ENCODE results near the gene NNMT.
"Not testable (repeated sequence)": the region's sequence is repeated elsewhere in the genome, so short reads cannot be mapped to it uniquely, and the experiment has no call there.

NNMT gene

DNA sequence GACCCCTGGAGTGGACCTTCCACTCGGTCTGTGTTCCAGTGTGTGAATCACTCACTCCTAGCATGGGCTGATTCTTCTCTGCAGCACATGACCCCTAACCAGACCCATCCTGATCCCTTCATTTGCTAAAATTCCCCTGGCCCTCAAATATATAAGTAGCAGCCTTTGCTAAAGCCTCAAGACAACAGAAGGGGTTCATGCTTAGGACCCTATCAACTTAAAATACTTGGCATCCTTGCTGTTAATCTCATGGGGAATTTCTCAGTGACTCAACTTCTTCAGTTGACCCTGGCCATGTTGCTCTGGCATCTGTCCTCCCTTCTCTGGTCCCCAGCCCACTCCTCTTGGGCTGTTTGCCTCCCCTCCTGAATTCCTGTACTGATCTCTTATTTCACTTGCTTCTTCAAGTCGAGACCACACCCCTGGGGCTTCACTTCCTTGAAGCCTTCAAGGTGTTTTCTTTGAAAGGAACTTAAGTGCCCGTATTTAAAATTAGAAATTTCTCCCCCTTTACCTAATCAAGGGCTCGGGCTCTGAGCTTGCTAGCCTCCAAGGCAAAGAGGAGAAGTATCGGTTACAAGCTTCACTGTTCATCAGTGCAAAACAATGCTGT, 23.6 kb downstream of the NNMT start:
- Histone ChIP-seq H3K36me3 (ENCODE audit: insufficient read depth, low read length) (no peaks in the 10 kb centered on the region), H3K4me1 (ENCODE audit: insufficient read depth, low read length) (peaks cover 36% of the 10 kb centered on the region), H3K9me3 (ENCODE audit: control insufficient read depth, insufficient read depth, low read length) (no peaks in the 10 kb centered on the region), H3K9ac (ENCODE audit: low read depth, low read length) (no peak overlapping the region)

GRCh38 chr11:114321621-114322257, 25.5 kb downstream of the NNMT start:
- Histone ChIP-seq H3K9ac (ENCODE audit: low read depth, low read length) (no peak overlapping the region), H3K4me1 (ENCODE audit: insufficient read depth, low read length) (peaks cover 24% of the 10 kb centered on the region), H3K36me3 (ENCODE audit: insufficient read depth, low read length) (no peaks in the 10 kb centered on the region), H3K9me3 (ENCODE audit: control insufficient read depth, insufficient read depth, low read length) (no peaks in the 10 kb centered on the region)

- Histone ChIP-seq H3K36me3 (ENCODE audit: insufficient read depth, low read length) (no peaks in the 10 kb centered on the region), H3K4me1 (ENCODE audit: insufficient read depth, low read length) (peaks cover 19% of the 10 kb centered on the region), H3K9ac (ENCODE audit: low read depth, low read length) (no peak overlapping the region), H3K9me3 (ENCODE audit: control insufficient read depth, insufficient read depth, low read length) (no peaks in the 10 kb centered on the region)
Observed at GRCh38 chr11:114322934-114323333, 26.7 kb downstream of the NNMT start.

DNA sequence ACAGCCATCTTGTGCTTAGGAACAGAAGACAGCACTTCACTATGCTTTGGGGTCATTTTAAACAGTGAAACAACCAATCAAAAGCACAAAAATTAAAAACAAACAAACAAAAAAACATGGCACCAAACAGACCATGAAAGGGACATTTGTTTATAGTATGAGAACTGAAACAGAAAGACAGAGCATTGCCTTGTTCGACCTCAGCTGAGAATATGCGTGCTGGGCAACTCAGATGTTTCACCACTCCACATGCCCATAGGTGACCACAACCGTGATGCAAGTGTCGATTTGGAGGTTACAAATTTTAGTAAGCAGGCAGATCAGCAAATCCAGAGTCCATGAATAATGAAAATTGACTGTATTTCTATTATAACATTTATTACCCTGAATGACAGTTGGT, 30.0 kb downstream of the NNMT start:
- Histone ChIP-seq H3K9ac (ENCODE audit: low read depth, low read length) (no peak overlapping the region), H3K36me3 (ENCODE audit: insufficient read depth, low read length) (no peaks in the 10 kb centered on the region), H3K9me3 (ENCODE audit: control insufficient read depth, insufficient read depth, low read length) (no peaks in the 10 kb centered on the region; the same call in 1 of the 2 replicates), H3K4me1 (ENCODE audit: insufficient read depth, low read length) (no peaks in the 10 kb centered on the region)

DNA sequence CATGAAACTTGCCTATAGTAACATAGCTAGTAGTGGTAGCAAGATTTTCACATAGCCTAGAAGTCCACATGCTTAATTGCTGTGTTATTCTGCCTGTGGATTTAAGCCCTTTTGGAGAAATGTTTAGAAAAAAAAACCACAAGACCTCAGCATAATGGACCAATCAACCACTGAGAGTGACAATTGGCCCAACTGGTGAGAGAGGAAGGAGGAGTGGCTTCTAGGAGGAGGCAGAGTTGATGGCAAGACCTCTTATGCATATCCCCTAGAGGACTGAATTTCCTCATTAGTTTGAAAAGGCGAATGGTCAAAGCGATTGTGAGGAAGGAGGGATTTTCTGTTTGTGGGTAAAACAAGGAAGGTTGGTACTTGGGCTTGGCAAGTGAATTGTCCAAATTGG, 30.6 kb downstream of the NNMT start:
- Histone ChIP-seq H3K4me1 (ENCODE audit: insufficient read depth, low read length) (no peaks in the 10 kb centered on the region), H3K9me3 (ENCODE audit: control insufficient read depth, insufficient read depth, low read length) (no peaks in the 10 kb centered on the region; the same call in 1 of the 2 replicates), H3K36me3 (ENCODE audit: insufficient read depth, low read length) (no peaks in the 10 kb centered on the region), H3K9ac (ENCODE audit: low read depth, low read length) (no peak overlapping the region)

DNA sequence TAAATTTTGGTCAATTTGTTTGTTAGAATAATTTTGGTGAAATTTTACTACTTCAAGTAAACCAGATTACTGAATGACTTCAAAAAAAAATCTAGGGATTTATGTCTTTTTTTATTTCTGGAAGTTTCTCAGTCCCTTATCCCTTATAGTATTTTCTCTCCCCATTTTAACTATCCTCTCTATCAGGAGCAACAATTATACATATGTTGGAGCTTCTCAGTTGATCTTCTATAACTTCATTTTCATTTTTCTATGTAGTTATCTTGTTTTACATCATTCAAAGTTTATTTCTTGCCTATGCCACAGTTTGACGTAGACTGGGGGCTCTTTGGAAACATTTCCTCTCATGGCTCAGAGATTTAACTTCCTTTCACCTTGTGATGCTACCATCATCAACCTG, 34.2 kb downstream of the NNMT start:
- no peaks in the 10 kb centered on the region for H3K36me3 ChIP-seq (ENCODE audit: insufficient read depth, low read length)
- no peak overlapping the region for H3K9ac ChIP-seq (ENCODE audit: low read depth, low read length)
- H3K4me1 ChIP-seq (ENCODE audit: insufficient read depth, low read length): no peaks in the 10 kb centered on the region
- H3K9me3 ChIP-seq (ENCODE audit: control insufficient read depth, insufficient read depth, low read length): no peaks in the 10 kb centered on the region; the same call in 1 of the 2 replicates

DNA sequence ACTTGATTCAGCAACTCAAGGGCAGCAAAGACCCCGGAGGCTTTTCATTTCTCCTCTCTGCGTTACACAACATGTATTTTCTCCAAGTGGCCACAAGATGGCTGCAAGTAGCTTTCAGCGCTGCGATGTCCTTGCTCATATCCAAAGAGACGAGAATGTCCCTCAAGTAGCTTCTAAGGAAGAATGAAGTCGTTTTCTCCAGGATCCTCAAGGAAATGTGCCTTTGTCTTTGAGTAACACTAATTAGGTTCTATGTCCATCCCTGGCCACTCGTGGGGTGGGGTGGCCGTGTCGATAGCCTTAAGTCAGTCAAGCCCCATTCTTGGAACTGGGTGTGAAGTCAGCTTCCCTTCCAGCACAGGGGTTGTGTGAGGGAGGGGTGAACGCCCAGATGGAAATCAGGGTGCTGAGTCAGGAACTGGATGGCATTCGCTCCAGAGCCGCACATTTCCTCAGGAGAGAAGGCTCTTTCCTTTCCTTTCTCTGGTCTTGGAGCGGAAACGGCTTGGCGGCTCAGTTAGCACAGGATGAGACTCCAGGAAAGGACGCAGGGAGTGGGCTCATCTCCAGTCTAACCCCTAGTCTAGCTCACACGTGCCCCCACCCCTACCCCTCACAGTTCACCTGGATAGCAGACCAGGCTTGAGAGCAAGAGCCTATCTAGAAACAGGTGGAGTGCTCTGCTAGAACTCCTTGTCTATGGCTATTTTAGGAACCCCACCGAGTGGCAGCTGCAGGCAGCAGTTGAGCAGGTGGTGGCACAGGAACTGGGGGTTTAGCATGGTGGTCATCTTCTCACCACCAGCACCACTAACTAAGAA, 44.3 kb downstream of the NNMT start:
- H3K9ac ChIP-seq (ENCODE audit: low read depth, low read length): no peak overlapping the region; the same call in 1 of the 2 replicates

GRCh38 chr11:114341667-114342066, 45.5 kb downstream of the NNMT start:
- not testable (repeated sequence) for H3K9me3 ChIP-seq (ENCODE audit: control insufficient read depth, insufficient read depth, low read length); H3K9ac ChIP-seq (ENCODE audit: low read depth, low read length); H3K4me1 ChIP-seq (ENCODE audit: insufficient read depth, low read length); H3K36me3 ChIP-seq (ENCODE audit: insufficient read depth, low read length)

More for the DNA sequence above, 44.3 kb downstream of the NNMT start:
- H3K4me1 ChIP-seq (ENCODE audit: insufficient read depth, low read length): no peaks in the 10 kb centered on the region
- no peaks in the 10 kb centered on the region for H3K36me3 ChIP-seq (ENCODE audit: insufficient read depth, low read length)
- no peaks in the 10 kb centered on the region for H3K9me3 ChIP-seq (ENCODE audit: control insufficient read depth, insufficient read depth, low read length)

DNA sequence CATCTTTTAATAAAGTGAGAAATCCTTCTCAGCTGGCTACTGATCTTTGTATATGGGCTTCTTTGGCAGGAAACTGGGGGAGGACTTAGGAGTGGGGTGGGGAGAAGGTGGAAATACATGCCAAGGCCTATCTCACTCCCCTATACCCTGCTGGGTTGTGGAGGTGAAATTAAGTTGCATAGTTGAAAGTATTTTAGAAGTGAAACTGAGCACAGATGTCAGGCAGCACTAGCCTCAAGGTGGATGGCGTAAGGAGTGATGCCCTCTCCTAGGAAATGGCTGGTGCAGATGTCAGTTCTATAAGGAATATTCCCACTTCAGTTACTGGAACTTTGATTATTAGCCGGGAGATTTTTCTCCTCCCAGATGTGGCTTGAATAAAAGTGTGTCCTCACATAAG, 46.3 kb downstream of the NNMT start:
- Histone ChIP-seq H3K4me1 (ENCODE audit: insufficient read depth, low read length) (no peaks in the 10 kb centered on the region), H3K9me3 (ENCODE audit: control insufficient read depth, insufficient read depth, low read length) (no peaks in the 10 kb centered on the region; the same call in 1 of the 2 replicates)

GRCh38 chr11:114343020-114343419, 46.8 kb downstream of the NNMT start:
- H3K4me1 ChIP-seq (ENCODE audit: insufficient read depth, low read length): no peaks in the 10 kb centered on the region
- H3K36me3 ChIP-seq (ENCODE audit: insufficient read depth, low read length): no peaks in the 10 kb centered on the region
- no peak overlapping the region for H3K9ac ChIP-seq (ENCODE audit: low read depth, low read length)
- H3K9me3 ChIP-seq (ENCODE audit: control insufficient read depth, insufficient read depth, low read length): no peaks in the 10 kb centered on the region; the same call in 1 of the 2 replicates

More for the DNA sequence above, 46.3 kb downstream of the NNMT start:
- Histone ChIP-seq H3K36me3 (ENCODE audit: insufficient read depth, low read length) (no peaks in the 10 kb centered on the region), H3K9ac (ENCODE audit: low read depth, low read length) (no peak overlapping the region)

DNA sequence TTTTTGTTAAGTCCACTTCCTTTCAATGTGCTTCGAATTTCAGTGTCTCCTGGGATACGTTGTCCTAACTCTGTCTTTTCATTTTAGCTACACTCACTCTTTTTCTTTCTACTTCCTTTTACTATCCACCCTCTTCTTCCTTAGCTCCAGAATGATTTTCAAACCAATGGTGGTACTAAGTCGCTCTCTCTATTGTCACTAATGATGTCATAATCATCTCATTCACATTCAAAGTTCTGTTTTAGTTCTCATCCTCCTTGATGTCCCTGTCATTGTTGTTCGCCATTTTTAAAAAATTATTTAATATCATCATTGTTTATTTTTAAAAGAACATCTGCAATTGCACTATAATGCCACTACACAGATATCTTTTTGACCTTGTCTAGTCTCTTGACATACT, 47.3 kb downstream of the NNMT start:
- H3K9ac ChIP-seq (ENCODE audit: low read depth, low read length): no peak overlapping the region
- H3K4me1 ChIP-seq (ENCODE audit: insufficient read depth, low read length): no peaks in the 10 kb centered on the region
- H3K9me3 ChIP-seq (ENCODE audit: control insufficient read depth, insufficient read depth, low read length): no peaks in the 10 kb centered on the region; the same call in 1 of the 2 replicates
- H3K36me3 ChIP-seq (ENCODE audit: insufficient read depth, low read length): no peaks in the 10 kb centered on the region

GRCh38 chr11:114344494-114344893, 48.3 kb downstream of the NNMT start:
- no peak overlapping the region for H3K9ac ChIP-seq (ENCODE audit: low read depth, low read length)

GRCh38 chr11:114345575-114346222, 49.5 kb downstream of the NNMT start:
- Histone ChIP-seq H3K9me3 (ENCODE audit: control insufficient read depth, insufficient read depth, low read length) (no peaks in the 10 kb centered on the region; the same call in 1 of the 2 replicates), H3K9ac (ENCODE audit: low read depth, low read length) (no peak overlapping the region), H3K36me3 (ENCODE audit: insufficient read depth, low read length) (no peaks in the 10 kb centered on the region), H3K4me1 (ENCODE audit: insufficient read depth, low read length) (peaks cover 3% of the 10 kb centered on the region)

More at GRCh38 chr11:114344494-114344893, 48.3 kb downstream of the NNMT start:
- Histone ChIP-seq H3K36me3 (ENCODE audit: insufficient read depth, low read length) (no peaks in the 10 kb centered on the region), H3K4me1 (ENCODE audit: insufficient read depth, low read length) (no peaks in the 10 kb centered on the region), H3K9me3 (ENCODE audit: control insufficient read depth, insufficient read depth, low read length) (no peaks in the 10 kb centered on the region; the same call in 1 of the 2 replicates)

- Histone ChIP-seq H3K9me3 (ENCODE audit: control insufficient read depth, insufficient read depth, low read length) (no peaks in the 10 kb centered on the region; the same call in 1 of the 2 replicates), H3K36me3 (ENCODE audit: insufficient read depth, low read length) (no peaks in the 10 kb centered on the region), H3K9ac (ENCODE audit: low read depth, low read length) (no peak overlapping the region), H3K4me1 (ENCODE audit: insufficient read depth, low read length) (peaks cover 3% of the 10 kb centered on the region)
Observed at GRCh38 chr11:114346709-114347141, 50.5 kb downstream of the NNMT start.

Measured in ES-I3 (cell line).